Ovary (tissue), 3 donors: Measurements from ENCODE around the gene UNC93A.
"Not testable (repeated sequence)": the region's sequence is repeated elsewhere in the genome, so short reads cannot be mapped to it uniquely, and the experiment has no call there.

Experiments
- EP300 ChIP-seq: sonication (generic); formaldehyde crosslinking; IDR thresholded peaks from one replicate; pipeline ENCODE4 v1.6.1; 2017; ENCODE audit warnings: antibody characterized with exemption
- TF ChIP-seq, protein P1 (sequence below), 3 donors: fragments of 450-650 bp in 2 of 3; fragments of 200-600 bp in 1 of 3; IDR thresholded peaks; one replicate each; pipeline versions ENCODE4 v1.5.1 to v1.8.0; 2016 to 2022; ENCODE audit warnings: antibody characterized with exemption in 3 of 3, mild to moderate bottlenecking in 1 of 3
- donor health status: DM: no; HTN: no; CAD: no.

DNA sequence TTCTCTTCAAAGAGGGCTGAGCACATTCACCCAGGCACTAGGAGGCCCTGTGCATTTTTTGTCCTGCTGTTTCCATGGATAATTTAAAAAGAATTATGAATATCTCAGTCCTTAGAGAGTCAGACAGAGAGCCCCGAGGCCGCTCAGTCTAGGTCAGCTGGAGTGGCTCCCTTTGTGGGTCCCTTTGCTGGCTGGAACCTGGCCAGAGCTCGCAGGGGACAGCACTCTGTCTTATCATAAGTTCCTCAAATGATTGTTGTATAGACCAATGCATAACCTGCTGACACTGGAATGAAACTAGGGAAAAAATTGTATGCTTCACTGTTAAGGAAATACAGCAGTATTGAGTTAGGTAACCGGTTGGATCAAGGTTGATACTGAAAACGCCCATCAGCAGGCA lies 10.6 kb upstream of the UNC93A start:
- TF ChIP-seq EP300 = not testable (repeated sequence)
- TF ChIP-seq, protein P1, sequence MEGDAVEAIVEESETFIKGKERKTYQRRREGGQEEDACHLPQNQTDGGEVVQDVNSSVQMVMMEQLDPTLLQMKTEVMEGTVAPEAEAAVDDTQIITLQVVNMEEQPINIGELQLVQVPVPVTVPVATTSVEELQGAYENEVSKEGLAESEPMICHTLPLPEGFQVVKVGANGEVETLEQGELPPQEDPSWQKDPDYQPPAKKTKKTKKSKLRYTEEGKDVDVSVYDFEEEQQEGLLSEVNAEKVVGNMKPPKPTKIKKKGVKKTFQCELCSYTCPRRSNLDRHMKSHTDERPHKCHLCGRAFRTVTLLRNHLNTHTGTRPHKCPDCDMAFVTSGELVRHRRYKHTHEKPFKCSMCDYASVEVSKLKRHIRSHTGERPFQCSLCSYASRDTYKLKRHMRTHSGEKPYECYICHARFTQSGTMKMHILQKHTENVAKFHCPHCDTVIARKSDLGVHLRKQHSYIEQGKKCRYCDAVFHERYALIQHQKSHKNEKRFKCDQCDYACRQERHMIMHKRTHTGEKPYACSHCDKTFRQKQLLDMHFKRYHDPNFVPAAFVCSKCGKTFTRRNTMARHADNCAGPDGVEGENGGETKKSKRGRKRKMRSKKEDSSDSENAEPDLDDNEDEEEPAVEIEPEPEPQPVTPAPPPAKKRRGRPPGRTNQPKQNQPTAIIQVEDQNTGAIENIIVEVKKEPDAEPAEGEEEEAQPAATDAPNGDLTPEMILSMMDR (IDR thresholded peaks at IDR 0.05) = not testable (repeated sequence)
